ENCODE data around the gene ACOXL.

DNA sequence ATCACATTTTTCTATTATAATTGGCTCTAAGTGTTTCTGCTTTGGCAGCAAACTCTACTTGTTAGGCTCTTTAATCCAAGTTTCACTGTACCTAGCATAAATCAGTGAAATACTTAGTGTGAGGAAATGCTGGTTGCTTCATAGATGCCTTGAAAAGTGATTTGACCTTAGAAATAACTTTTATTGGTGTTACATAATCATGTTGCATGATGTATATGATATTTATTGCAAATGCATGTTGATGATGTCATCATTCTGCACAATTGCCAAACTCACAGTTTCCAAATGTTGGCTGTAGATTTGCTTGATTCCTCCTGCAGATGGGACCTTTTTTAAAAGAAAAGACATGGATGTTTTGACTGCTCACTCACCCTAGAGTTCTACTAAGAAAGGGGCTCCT lies 250.8 kb downstream of the ACOXL start:
- TF ChIP-seq, protein P1, sequence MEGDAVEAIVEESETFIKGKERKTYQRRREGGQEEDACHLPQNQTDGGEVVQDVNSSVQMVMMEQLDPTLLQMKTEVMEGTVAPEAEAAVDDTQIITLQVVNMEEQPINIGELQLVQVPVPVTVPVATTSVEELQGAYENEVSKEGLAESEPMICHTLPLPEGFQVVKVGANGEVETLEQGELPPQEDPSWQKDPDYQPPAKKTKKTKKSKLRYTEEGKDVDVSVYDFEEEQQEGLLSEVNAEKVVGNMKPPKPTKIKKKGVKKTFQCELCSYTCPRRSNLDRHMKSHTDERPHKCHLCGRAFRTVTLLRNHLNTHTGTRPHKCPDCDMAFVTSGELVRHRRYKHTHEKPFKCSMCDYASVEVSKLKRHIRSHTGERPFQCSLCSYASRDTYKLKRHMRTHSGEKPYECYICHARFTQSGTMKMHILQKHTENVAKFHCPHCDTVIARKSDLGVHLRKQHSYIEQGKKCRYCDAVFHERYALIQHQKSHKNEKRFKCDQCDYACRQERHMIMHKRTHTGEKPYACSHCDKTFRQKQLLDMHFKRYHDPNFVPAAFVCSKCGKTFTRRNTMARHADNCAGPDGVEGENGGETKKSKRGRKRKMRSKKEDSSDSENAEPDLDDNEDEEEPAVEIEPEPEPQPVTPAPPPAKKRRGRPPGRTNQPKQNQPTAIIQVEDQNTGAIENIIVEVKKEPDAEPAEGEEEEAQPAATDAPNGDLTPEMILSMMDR (IDR thresholded peaks at IDR 0.05; ENCODE audit: extremely low read depth in 1 of 2, insufficient read depth in 1 of 2, low read depth in 1 of 2, low read length in 2 of 2): no peak
- no peak for TF ChIP-seq POLR2AphosphoS5 (IDR thresholded peaks at IDR 0.05; ENCODE audit: insufficient read depth, low read depth, low read length)
- no peak for TF ChIP-seq EZH2 (IDR thresholded peaks at IDR 0.05; ENCODE audit: borderline replicate concordance, low read depth, low read length, severe bottlenecking)
- TF ChIP-seq POLR2A (IDR thresholded peaks at IDR 0.05; ENCODE audit: low read depth, low read length): no peak
- TF ChIP-seq, protein P2, sequence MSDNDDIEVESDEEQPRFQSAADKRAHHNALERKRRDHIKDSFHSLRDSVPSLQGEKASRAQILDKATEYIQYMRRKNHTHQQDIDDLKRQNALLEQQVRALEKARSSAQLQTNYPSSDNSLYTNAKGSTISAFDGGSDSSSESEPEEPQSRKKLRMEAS (IDR thresholded peaks at IDR 0.05; ENCODE audit: insufficient read depth, insufficient read length): no peak
- TF ChIP-seq GATA2 (IDR thresholded peaks at IDR 0.05; ENCODE audit: insufficient read depth, insufficient read length, low read depth, low read length): no peak
- no peak for TF ChIP-seq MYC (IDR thresholded peaks at IDR 0.05; ENCODE audit: low read depth, low read length)
- TF ChIP-seq JUN (IDR thresholded peaks at IDR 0.05; ENCODE audit: borderline replicate concordance, insufficient read depth, insufficient read length, low read depth): no peak
- TF ChIP-seq FOS (IDR thresholded peaks at IDR 0.05; ENCODE audit: borderline replicate concordance, insufficient read depth, low read length): no peak
